H1 (cell line): Measurements from ENCODE around the gene MCHR2. TPM values are rescaled to one million over a fixed set of nuclear protein-coding genes. Genes with fewer than 3 reads are reported as not detected.

Source experiments
- CTCF ChIA-PET: fragments of 300-600 bp; sonication (Branson Sonifier 250); formaldehyde crosslinking; loops from one replicate; lab custom pipeline; 2021; ENCODE audit not compliant: partially characterized antibody; lab: Charles Lee
- POLR2A ChIA-PET: fragments of 300-600 bp; sonication (Branson Sonifier 250); formaldehyde crosslinking; loops from one replicate; lab custom pipeline; 2021; ENCODE audit warnings: inconsistent platforms; ENCODE audit not compliant: partially characterized antibody; lab: Charles Lee
- DNase-seq, 2 experiments: peaks; one replicate each; pipeline versions ENCODE4 v3.0.0 to v3.0.0-alpha.2; 2010 to 2022; ENCODE audit warnings: low spot score in 2 of 2, low read depth in 1 of 2, mixed read lengths in 1 of 2
- FAIRE-seq: peaks from 2 replicates; lab custom pipeline; 2011; peaks lifted over from hg19 to GRCh38; lab: Jason Lieb, UNC
- H2AFZ ChIP-seq: 2 replicates; pipeline ENCODE4 v1.8.1; 2012; ENCODE audit warnings: low read length, inconsistent platforms
- H2AK5ac ChIP-seq: 2 replicates; pipeline ENCODE4 v1.6.1; 2013; ENCODE audit warnings: low read depth, low read length
- H2BK120ac ChIP-seq: replicated peaks from 2 replicates; pipeline ENCODE3; 2013; ENCODE audit warnings: low read depth, low read length, inconsistent platforms
- H2BK12ac ChIP-seq: 2 replicates; pipeline ENCODE4 v1.6.1; 2013; ENCODE audit warnings: low read depth, low read length
- H2BK15ac ChIP-seq: 2 replicates; pipeline ENCODE4 v1.6.1; 2013; ENCODE audit warnings: low read length
- H2BK20ac ChIP-seq: 2 replicates; pipeline ENCODE4 v1.6.1; 2013; ENCODE audit warnings: low read length
- H2BK5ac ChIP-seq: 2 replicates; pipeline ENCODE4 v1.6.1; 2013; ENCODE audit warnings: low read depth, low read length
- H3K14ac ChIP-seq: 2 replicates; pipeline ENCODE4 v1.6.1; 2013; ENCODE audit warnings: inconsistent platforms; ENCODE audit not compliant: insufficient read length
- H3K18ac ChIP-seq: 2 replicates; pipeline ENCODE4 v1.6.1; 2013; ENCODE audit warnings: low read length; ENCODE audit errors: extremely low read depth
- H3K23ac ChIP-seq: 2 replicates; pipeline ENCODE4 v1.6.1; 2013; ENCODE audit warnings: inconsistent platforms; ENCODE audit not compliant: insufficient read length
- H3K23me2 ChIP-seq: 2 replicates; pipeline ENCODE4 v1.6.1; 2013; ENCODE audit warnings: low read depth, low read length
- H3K27ac ChIP-seq: 2 replicates; pipeline ENCODE4 v1.6.1; 2011; ENCODE audit warnings: low read depth, low read length, inconsistent platforms
- H3K27me3 ChIP-seq, 4 experiments: replicated peaks in 1 of 4; 1 replicate in 1 of 4; 2 replicates in 3 of 4; pipeline versions ENCODE4 v1.6.1 to v1.8.1; 2011 to 2013; ENCODE audit warnings: low read length in 3 of 4, mild to moderate bottlenecking in 3 of 4, inconsistent platforms in 2 of 4, mixed read lengths in 2 of 4, moderate library complexity in 1 of 4; ENCODE audit not compliant: control insufficient read depth in 3 of 4, insufficient read depth in 3 of 4; ENCODE audit errors: extremely low read depth in 1 of 4
- H3K36me3 ChIP-seq, 4 experiments: 2 replicates each; pipeline versions ENCODE4 v1.6.1 to v1.8.1; 2011 to 2013; ENCODE audit warnings: mild to moderate bottlenecking in 4 of 4, low read length in 3 of 4, moderate library complexity in 2 of 4, control low read depth in 1 of 4, inconsistent platforms in 1 of 4; ENCODE audit not compliant: insufficient read depth in 4 of 4, control insufficient read depth in 2 of 4
- H3K4ac ChIP-seq: replicated peaks from 2 replicates; pipeline ENCODE3; 2013; ENCODE audit warnings: low read length, low read depth, mixed read lengths, inconsistent platforms; ENCODE audit not compliant: insufficient read length
- H3K4me1 ChIP-seq, 4 experiments: replicated peaks in 1 of 4; 1 replicate in 1 of 4; 2 replicates in 3 of 4; pipeline versions ENCODE4 v1.6.1 to v1.8.1; 2011 to 2013; ENCODE audit warnings: low read length in 3 of 4, inconsistent platforms in 2 of 4, mixed read lengths in 1 of 4; ENCODE audit not compliant: insufficient read depth in 4 of 4, control insufficient read depth in 3 of 4
- H3K4me2 ChIP-seq, 2 experiments: 2 replicates each; pipeline versions ENCODE4 v1.6.1 to v1.8.1; 2011 to 2013; ENCODE audit warnings: low read depth in 2 of 2, low read length in 2 of 2, control low read depth in 1 of 2, inconsistent platforms in 1 of 2, mild to moderate bottlenecking in 1 of 2; ENCODE audit not compliant: insufficient read depth in 1 of 2
- H3K4me3 ChIP-seq, 4 experiments: fragments of 200-600, 300-600 bp in 1 of 4; sonication (generic), shearing (Covaris generic), sonication (Bioruptor Twin) in 1 of 4; 2 replicates each; pipeline versions ENCODE4 v1.5.1 to v1.8.1; 2011 to 2016; ENCODE audit warnings: low read length in 4 of 4, low read depth in 3 of 4, control low read depth in 2 of 4, inconsistent platforms in 2 of 4, mild to moderate bottlenecking in 2 of 4, mixed read lengths in 1 of 4, moderate library complexity in 1 of 4; ENCODE audit not compliant: insufficient read depth in 2 of 4; ENCODE audit errors: extremely low read depth in 1 of 4
- H3K56ac ChIP-seq: replicated peaks from 2 replicates; pipeline ENCODE3; 2013; ENCODE audit warnings: low read depth, mild to moderate bottlenecking, mixed read lengths, low read length, inconsistent platforms; ENCODE audit not compliant: insufficient read length
- H3K79me1 ChIP-seq: 2 replicates; pipeline ENCODE4 v1.6.1; 2013; ENCODE audit warnings: low read depth, low read length, control low read depth
- H3K79me2 ChIP-seq, 2 experiments: 2 replicates each; pipeline versions ENCODE4 v1.6.1 to v1.8.1; 2012 to 2013; ENCODE audit warnings: low read length in 2 of 2, mild to moderate bottlenecking in 2 of 2, inconsistent platforms in 1 of 2; ENCODE audit not compliant: insufficient read depth in 2 of 2, control insufficient read depth in 1 of 2
- H3K9ac ChIP-seq, 4 experiments: replicated peaks in 1 of 4; 1 replicate in 1 of 4; 2 replicates in 3 of 4; pipeline versions ENCODE4 v1.6.1 to v1.8.1; 2011 to 2013; ENCODE audit warnings: low read depth in 3 of 4, low read length in 3 of 4, control low read depth in 2 of 4, mild to moderate bottlenecking in 2 of 4, moderate library complexity in 2 of 4, inconsistent platforms in 1 of 4; ENCODE audit errors: extremely low read depth in 1 of 4
- H3K9me3 ChIP-seq, 2 experiments: 2 replicates each; pipeline versions ENCODE4 v1.6.1 to v1.8.1; 2012 to 2013; ENCODE audit warnings: mild to moderate bottlenecking in 2 of 2, moderate library complexity in 2 of 2, control low read depth in 1 of 2, inconsistent platforms in 1 of 2, low read depth in 1 of 2, low read length in 1 of 2, mixed read lengths in 1 of 2; ENCODE audit not compliant: insufficient read depth in 2 of 2
- H4K20me1 ChIP-seq, 2 experiments: replicated peaks in 1 of 2; 2 replicates each; pipeline versions ENCODE3 to v1.8.1; 2011 to 2013; ENCODE audit warnings: inconsistent platforms in 2 of 2, low read length in 2 of 2, mild to moderate bottlenecking in 1 of 2; ENCODE audit not compliant: insufficient read depth in 2 of 2, control insufficient read depth in 1 of 2
- H4K5ac ChIP-seq: 2 replicates; pipeline ENCODE4 v1.6.1; 2013; ENCODE audit warnings: low read length, low read depth, mixed read lengths, inconsistent platforms; ENCODE audit not compliant: insufficient read length
- H4K8ac ChIP-seq: 2 replicates; pipeline ENCODE4 v1.8.0; 2013; ENCODE audit warnings: mild to moderate bottlenecking, moderate library complexity, low read length, inconsistent platforms; ENCODE audit not compliant: insufficient read depth; ENCODE audit errors: extremely low read depth
- H4K91ac ChIP-seq: replicated peaks from 2 replicates; pipeline ENCODE3; 2013; ENCODE audit warnings: low read length, mixed read lengths, inconsistent platforms; ENCODE audit not compliant: insufficient read length
- WGBS, 2 experiments: shearing (Covaris generic) in 1 of 2; methylation state at CpG; one replicate each; pipeline versions ENCODE4 v1.1.6 to v1.1.7; 2013 to 2015; ENCODE audit warnings: low lambda C conversion rate in 2 of 2, mixed read lengths in 2 of 2, inconsistent platforms in 1 of 2, low coverage in 1 of 2, missing lambda C conversion rate in 1 of 2; ENCODE audit not compliant: insufficient replicate concordance in 2 of 2, insufficient coverage in 1 of 2, insufficient read length in 1 of 2; ENCODE audit errors: extremely low coverage in 1 of 2, missing lambda C conversion rate in 1 of 2; 5-methylcytosine and 5-hydroxymethylcytosine counted together
- polyA plus RNA-seq, 7 experiments: library from polyadenylated mRNA; depleted of rRNA in 3 of 7; stranded (reverse) in 5 of 7; unstranded in 2 of 7; fragments of >200 nt in 5 of 7; fragments of 200-250 nt in 2 of 7; gene quantifications; 1 replicate in 5 of 7; 2 replicates in 1 of 7; 4 replicates in 1 of 7; pipeline versions ENCODE4 v1.2.1 to v1.2.3, GENCODE V29; 2011 to 2013; ENCODE audit warnings: missing spikeins in 2 of 7, mixed read lengths in 2 of 7
- total RNA-seq: library from RNA; stranded (reverse); fragmentation: NEBNext Ultra II Directional; extraction: Animal tissue kit (Norgen Biotek cat#: 25700); gene quantifications from 2 replicates; pipeline ENCODE4 v1.2.1, GENCODE V29; 2021

Gene MCHR2
- total and polyA plus RNA-seq, 2 of the 8 experiments (the other 6 are each of a cell fraction or from before 2014, with no cell fraction given): not detected

DNA sequence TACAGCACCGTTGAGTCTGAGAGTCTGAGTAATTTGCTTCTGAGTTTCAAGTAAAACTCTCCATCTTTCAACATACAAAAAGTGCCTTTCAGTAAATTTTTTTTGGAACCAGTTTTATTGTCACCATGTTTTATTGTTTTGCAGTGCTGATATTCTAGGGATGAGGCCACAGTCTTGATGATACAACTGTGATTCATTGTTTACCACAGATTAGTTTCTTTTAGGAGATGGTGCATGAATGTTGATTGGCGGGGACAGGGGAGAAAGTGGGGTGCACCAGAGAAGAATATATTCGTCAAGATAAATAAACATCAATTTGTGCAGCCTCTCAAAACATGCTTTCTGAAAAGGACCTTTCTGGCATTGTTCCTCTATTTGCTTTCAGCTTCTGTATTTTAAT lies 109.0 kb downstream of the MCHR2 start:
- no peak overlapping the region for H4K8ac ChIP-seq
- H3K27ac ChIP-seq: no peak overlapping the region
- no peak overlapping the region for H4K5ac ChIP-seq
- DNase-seq (no peak), FAIRE-seq (no peak)
- H3K4me2 ChIP-seq: no peak overlapping the region
- no peaks in the 10 kb centered on the region for H3K79me1 ChIP-seq
- no peaks in the 10 kb centered on the region for H3K27me3 ChIP-seq
- no peak overlapping the region for H4K91ac ChIP-seq
- H2BK5ac ChIP-seq: no peak overlapping the region
- no peaks in the 10 kb centered on the region for H3K36me3 ChIP-seq
- CTCF ChIA-PET: interaction anchor here (0.6 to 0.7 kb wide), 2 partner anchors 16 to 20 kb away, joined by 3 to 4 read pairs; no protein-coding TSS in a partner anchor
- H3K56ac ChIP-seq: no peak overlapping the region
- POLR2A ChIA-PET: interaction anchor here (0.6 kb wide), 1 partner anchor 157 kb away, joined by 3 read pairs; no protein-coding TSS in a partner anchor
- H4K20me1 ChIP-seq: no peaks in the 10 kb centered on the region
- H3K4ac ChIP-seq: no peak overlapping the region
- no peak overlapping the region for H3K23ac ChIP-seq
- H3K79me2 ChIP-seq: no peaks in the 10 kb centered on the region
- no peaks in the 10 kb centered on the region for H3K23me2 ChIP-seq
- WGBS, 2 experiments: 94% methylated on average over 3 of the region's 3 CpGs; no CpG with 5 or more reads in 1 of the 2 experiments
- H3K4me1 ChIP-seq: no peaks in the 10 kb centered on the region
- H3K4me3 ChIP-seq: no peak overlapping the region
- no peak overlapping the region for H3K18ac ChIP-seq
- no peak overlapping the region for H3K9ac ChIP-seq
- H2BK15ac ChIP-seq: no peak overlapping the region
- no peak overlapping the region for H2AFZ ChIP-seq
- no peak overlapping the region for H2BK12ac ChIP-seq
- H2BK20ac ChIP-seq: no peak overlapping the region
- H3K14ac ChIP-seq: no peak overlapping the region
- H3K9me3 ChIP-seq: no peaks in the 10 kb centered on the region
- H2BK120ac ChIP-seq: no peak overlapping the region
- H2AK5ac ChIP-seq: no peak overlapping the region
